A375 (cell line): Measurements from ENCODE around the gene PLEKHO1. TPM values are rescaled to one million over a fixed set of nuclear protein-coding genes. Genes with fewer than 3 reads are reported as not detected.

Experiments used
- total RNA-seq: library from RNA; depleted of rRNA; stranded (reverse); fragments of >200 nt; shearing (Covaris generic); gene quantifications from 2 replicates; pipeline ENCODE4 v1.2.3, GENCODE V29; 2014; rRNA removed

The PLEKHO1 gene, protein sequence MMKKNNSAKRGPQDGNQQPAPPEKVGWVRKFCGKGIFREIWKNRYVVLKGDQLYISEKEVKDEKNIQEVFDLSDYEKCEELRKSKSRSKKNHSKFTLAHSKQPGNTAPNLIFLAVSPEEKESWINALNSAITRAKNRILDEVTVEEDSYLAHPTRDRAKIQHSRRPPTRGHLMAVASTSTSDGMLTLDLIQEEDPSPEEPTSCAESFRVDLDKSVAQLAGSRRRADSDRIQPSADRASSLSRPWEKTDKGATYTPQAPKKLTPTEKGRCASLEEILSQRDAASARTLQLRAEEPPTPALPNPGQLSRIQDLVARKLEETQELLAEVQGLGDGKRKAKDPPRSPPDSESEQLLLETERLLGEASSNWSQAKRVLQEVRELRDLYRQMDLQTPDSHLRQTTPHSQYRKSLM
- 19.2 and 27.2 TPM in 2 replicates for total RNA-seq

GRCh38 chr1:150149271-150150132, at the start of gene PLEKHO1:
Gene PLEKHO1 (plus strand): TSS chr1:150149916. CDS start chr1:150150258, 342 bp downstream.

Other genes starting within 250 kb of the PLEKHO1 start
- 30.9 and 31.2 TPM in 2 replicates for gene SV2A, start 232.1 kb upstream of the PLEKHO1 start, total RNA-seq
- 23.6 and 28.0 TPM in 2 replicates for gene SF3B4, start 222.1 kb upstream of the PLEKHO1 start, total RNA-seq
- gene MTMR11, start 213.0 kb upstream of the PLEKHO1 start, total RNA-seq = 4.0 and 4.6 TPM in 2 replicates
- gene OTUD7B, start 139.2 kb upstream of the PLEKHO1 start, total RNA-seq = 16.3 and 16.9 TPM in 2 replicates
- gene VPS45, start 82.1 kb upstream of the PLEKHO1 start, total RNA-seq = 26.6 and 31.1 TPM in 2 replicates
- gene ANP32E, start 86.2 kb downstream of the PLEKHO1 start, total RNA-seq = 40.7 and 48.8 TPM in 2 replicates
- not detected in 2 replicates for gene CA14, start 107.9 kb downstream of the PLEKHO1 start, total RNA-seq
- gene APH1A, start 119.1 kb downstream of the PLEKHO1 start, total RNA-seq = 121 and 123 TPM in 2 replicates
- 1.1 and 4.1 TPM in 2 replicates for gene C1orf54, start 122.9 kb downstream of the PLEKHO1 start, total RNA-seq
- gene CIART, start 132.6 kb downstream of the PLEKHO1 start, total RNA-seq = 0.26 and 0.40 TPM in 2 replicates
- gene MRPS21, start 143.9 kb downstream of the PLEKHO1 start, total RNA-seq = 129 and 137 TPM in 2 replicates
- gene PRPF3, start 171.6 kb downstream of the PLEKHO1 start, total RNA-seq = 69.6 and 77.3 TPM in 2 replicates
- gene RPRD2, start 214.2 kb downstream of the PLEKHO1 start, total RNA-seq = 13.9 and 14.1 TPM in 2 replicates